AG09319 (cell line): ENCODE measurements around the gene CACNA1S.

Experiments
- DNase-seq: peaks from one replicate; pipeline ENCODE4 v3.0.0-alpha.2; 2010; ENCODE audit warnings: low read depth; ENCODE audit errors: extremely low read depth
- TF ChIP-seq, protein P1 (sequence below): IDR thresholded peaks from 2 replicates; pipeline ENCODE4 v1.5.1; 2011; ENCODE audit warnings: low read depth, mild to moderate bottlenecking, inconsistent platforms, low read length, moderate library complexity

CACNA1S gene

DNA sequence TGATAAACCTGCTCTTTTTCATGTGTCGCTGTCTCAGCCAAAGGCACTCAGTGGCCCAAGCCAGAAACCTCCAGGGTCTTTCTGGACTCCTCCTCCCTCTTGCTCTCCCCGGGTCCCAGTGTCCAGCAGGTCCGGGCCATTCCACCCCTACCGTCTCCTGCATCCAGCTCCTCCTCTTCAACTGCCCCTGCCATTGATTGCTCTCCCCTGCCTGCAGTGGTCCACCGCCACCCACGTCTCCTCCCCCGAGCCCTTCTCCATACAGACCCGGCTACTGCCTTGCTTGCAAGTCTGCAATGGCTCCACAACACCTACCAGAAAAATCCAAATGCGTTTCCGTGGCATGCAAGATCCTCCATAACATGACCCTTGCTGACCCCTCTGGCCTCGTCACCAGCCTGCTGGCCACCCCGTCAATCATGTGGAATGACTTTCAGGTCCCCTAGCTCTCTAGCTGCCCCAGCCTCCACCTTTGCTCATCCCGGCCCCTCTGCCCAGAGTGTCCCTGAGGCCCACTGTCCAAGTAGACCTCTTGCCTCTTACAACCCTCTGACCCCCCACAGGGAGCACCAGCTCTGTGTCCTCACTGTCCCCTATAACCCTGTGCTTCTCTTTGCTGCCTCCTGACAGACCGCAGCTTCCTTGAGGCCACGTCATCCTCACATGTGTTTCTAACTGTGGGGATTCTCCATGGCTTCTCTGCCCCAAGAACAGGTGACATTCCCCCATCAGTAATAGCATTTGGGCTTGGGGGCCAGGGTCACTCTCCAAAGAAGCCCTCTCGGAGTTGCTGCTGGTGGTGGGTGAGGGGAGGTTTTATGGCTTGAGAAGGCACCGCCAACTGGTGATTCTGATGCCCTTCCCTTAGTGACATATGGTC is 15.0 kb downstream of the CACNA1S start:
- TF ChIP-seq, protein P1, sequence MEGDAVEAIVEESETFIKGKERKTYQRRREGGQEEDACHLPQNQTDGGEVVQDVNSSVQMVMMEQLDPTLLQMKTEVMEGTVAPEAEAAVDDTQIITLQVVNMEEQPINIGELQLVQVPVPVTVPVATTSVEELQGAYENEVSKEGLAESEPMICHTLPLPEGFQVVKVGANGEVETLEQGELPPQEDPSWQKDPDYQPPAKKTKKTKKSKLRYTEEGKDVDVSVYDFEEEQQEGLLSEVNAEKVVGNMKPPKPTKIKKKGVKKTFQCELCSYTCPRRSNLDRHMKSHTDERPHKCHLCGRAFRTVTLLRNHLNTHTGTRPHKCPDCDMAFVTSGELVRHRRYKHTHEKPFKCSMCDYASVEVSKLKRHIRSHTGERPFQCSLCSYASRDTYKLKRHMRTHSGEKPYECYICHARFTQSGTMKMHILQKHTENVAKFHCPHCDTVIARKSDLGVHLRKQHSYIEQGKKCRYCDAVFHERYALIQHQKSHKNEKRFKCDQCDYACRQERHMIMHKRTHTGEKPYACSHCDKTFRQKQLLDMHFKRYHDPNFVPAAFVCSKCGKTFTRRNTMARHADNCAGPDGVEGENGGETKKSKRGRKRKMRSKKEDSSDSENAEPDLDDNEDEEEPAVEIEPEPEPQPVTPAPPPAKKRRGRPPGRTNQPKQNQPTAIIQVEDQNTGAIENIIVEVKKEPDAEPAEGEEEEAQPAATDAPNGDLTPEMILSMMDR, result no peak

DNA sequence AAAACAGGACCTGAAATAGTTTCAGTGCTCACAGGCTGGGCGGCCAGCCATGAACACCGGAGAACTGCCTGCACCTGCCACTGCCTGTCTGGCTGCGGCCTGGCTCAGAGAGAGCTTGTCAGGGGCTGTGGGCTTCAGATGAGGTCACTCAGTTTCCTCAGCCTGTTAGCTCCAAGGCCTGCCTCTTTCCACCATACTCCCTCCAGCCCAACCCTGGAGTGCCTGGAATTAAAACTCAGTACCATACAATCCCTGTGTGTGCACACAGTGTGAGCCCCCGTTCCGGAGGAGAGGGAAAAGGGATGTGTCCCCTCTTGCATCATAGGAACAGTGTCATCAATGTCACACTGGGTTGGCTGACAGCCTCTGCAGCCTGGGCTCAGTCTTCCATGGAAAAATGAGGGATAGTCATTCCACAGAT is 16.2 kb downstream of the CACNA1S start:
- no peak for DNase-seq
- TF ChIP-seq, protein P1, result no peak

More for the DNA sequence above, 15.0 kb downstream of the CACNA1S start:
- DNase-seq, result no peak

GRCh38 chr1:201095581-201095980 is 16.6 kb downstream of the CACNA1S start:
- DNase-seq, result no peak
- TF ChIP-seq, protein P1, result no peak

- TF ChIP-seq, protein P1, result no peak
- DNase-seq, result no peak
These were observed 17.4 kb downstream of the CACNA1S start for GRCh38 chr1:201094832-201095231.

- DNase-seq, result no peak
- TF ChIP-seq, protein P1, result no peak
These were observed 18.3 kb downstream of the CACNA1S start for GRCh38 chr1:201093962-201094361.

DNA sequence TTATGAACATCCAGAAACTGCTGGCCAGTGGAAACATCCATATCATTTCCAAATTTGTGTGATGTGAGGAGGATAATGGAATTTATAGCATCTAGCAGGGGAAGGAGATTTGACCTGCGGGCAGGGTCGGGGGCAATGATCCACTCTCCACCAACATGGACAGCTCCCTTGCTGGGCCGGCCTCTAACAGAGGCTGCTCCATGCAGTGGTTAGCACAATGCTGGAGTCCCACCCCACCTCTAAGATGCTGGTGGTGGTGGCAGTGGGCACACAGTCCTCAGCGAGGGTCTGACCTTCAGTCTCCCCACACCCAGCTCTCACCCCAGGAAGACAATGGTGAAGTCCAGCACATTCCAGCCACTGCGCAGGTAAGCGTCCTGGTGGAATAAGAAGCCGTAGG is 18.7 kb downstream of the CACNA1S start:
- DNase-seq, result no peak
- TF ChIP-seq, protein P1, result no peak

DNA sequence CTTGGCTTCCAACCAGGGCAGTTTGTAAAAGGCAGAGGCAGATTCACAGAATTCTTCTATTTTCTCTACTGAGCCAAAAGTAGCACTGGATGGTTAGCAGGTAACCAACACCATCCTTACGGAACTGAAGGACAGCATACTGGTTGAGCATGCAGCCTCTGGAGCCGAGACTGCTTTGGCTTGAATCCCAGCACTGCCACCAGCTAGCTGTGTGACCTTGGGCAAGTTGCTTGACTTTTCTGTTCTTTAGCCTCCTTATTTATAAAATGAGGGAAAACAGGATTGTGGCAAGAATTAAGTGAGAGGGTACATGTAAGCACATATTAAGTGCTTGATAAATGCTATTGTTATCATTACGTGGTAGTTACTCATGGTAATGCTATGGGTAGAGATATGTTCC is 19.5 kb downstream of the CACNA1S start:
- no peak for DNase-seq
- TF ChIP-seq, protein P1, result no peak
